ENCODE results near the gene SGCG.

The SGCG gene

GRCh38 chr13:23203516-23203915 lies 22.7 kb downstream of the SGCG start:
- Histone ChIP-seq H3K27me3 (ENCODE audit: insufficient read depth, low read length) (no peaks in the 10 kb centered on the region), H3K14ac (ENCODE audit: low read length) (no peak overlapping the region), H4K91ac (ENCODE audit: low read depth, low read length) (no peak overlapping the region), H3K23ac (ENCODE audit: low read length) (no peak overlapping the region), H3K4ac (ENCODE audit: low read depth, low read length) (no peak overlapping the region), H3K79me2 (ENCODE audit: control insufficient read depth, insufficient read depth, low read length, poor library complexity) (no peaks in the 10 kb centered on the region), H4K8ac (ENCODE audit: low read depth, low read length) (no peak overlapping the region), H3K4me3 (ENCODE audit: low read depth, low read length) (no peak overlapping the region), H2BK5ac (ENCODE audit: low read depth, low read length, poor library complexity) (no peak overlapping the region), H2AFZ (ENCODE audit: insufficient read depth, low read length, poor library complexity) (no peak overlapping the region), H3K18ac (ENCODE audit: low read length) (no peak overlapping the region), H3K9me3 (ENCODE audit: insufficient read depth, low read depth, low read length) (no peaks in the 10 kb centered on the region), H3K9ac (ENCODE audit: low read length) (no peak overlapping the region), H2BK12ac (ENCODE audit: low read length) (no peak overlapping the region), H4K12ac (ENCODE audit: low read depth, low read length) (no peak overlapping the region), H3K27ac (ENCODE audit: low read depth, low read length) (no peak overlapping the region), H2AK5ac (ENCODE audit: low read length) (no peak overlapping the region), H3K79me1 (ENCODE audit: low read length) (no peaks in the 10 kb centered on the region), H2BK120ac (ENCODE audit: insufficient read depth, low read length, poor library complexity) (no peak overlapping the region), H3K4me1 (ENCODE audit: control insufficient read depth in 1 of 2, insufficient read depth in 2 of 2, low read length in 2 of 2) (no peaks in the 10 kb centered on the region), H3K36me3 (ENCODE audit: control insufficient read depth in 1 of 2, insufficient read depth in 2 of 2, low read length in 2 of 2) (no peaks in the 10 kb centered on the region), H3K4me2 (ENCODE audit: low read length) (no peak overlapping the region)
- WGBS (ENCODE audit: extremely low coverage, insufficient coverage, insufficient read length): no CpG with 5 or more reads among the region's 5 CpGs
- no peak for DNase-seq

- H3K9me3 ChIP-seq (ENCODE audit: insufficient read depth, low read depth, low read length): no peaks in the 10 kb centered on the region
- H2AFZ ChIP-seq (ENCODE audit: insufficient read depth, low read length, poor library complexity): no peak overlapping the region
- H3K18ac ChIP-seq (ENCODE audit: low read length): no peak overlapping the region
- no peaks in the 10 kb centered on the region for H3K79me2 ChIP-seq (ENCODE audit: control insufficient read depth, insufficient read depth, low read length, poor library complexity)
- no peak overlapping the region for H2BK12ac ChIP-seq (ENCODE audit: low read length)
- no peak overlapping the region for H3K14ac ChIP-seq (ENCODE audit: low read length)
- H2BK5ac ChIP-seq (ENCODE audit: low read depth, low read length, poor library complexity): no peak overlapping the region
- H3K4me1 ChIP-seq (ENCODE audit: control insufficient read depth in 1 of 2, insufficient read depth in 2 of 2, low read length in 2 of 2): no peaks in the 10 kb centered on the region
- no peak overlapping the region for H3K4me3 ChIP-seq (ENCODE audit: low read depth, low read length)
- no peak overlapping the region for H3K27ac ChIP-seq (ENCODE audit: low read depth, low read length)
- no peak overlapping the region for H4K8ac ChIP-seq (ENCODE audit: low read depth, low read length)
- H3K79me1 ChIP-seq (ENCODE audit: low read length): no peaks in the 10 kb centered on the region
- no peak overlapping the region for H3K4ac ChIP-seq (ENCODE audit: low read depth, low read length)
- H4K91ac ChIP-seq (ENCODE audit: low read depth, low read length): no peak overlapping the region
- no peak for DNase-seq
- H2AK5ac ChIP-seq (ENCODE audit: low read length): no peak overlapping the region
- H3K4me2 ChIP-seq (ENCODE audit: low read length): no peak overlapping the region
- no peaks in the 10 kb centered on the region for H3K36me3 ChIP-seq (ENCODE audit: control insufficient read depth in 1 of 2, insufficient read depth in 2 of 2, low read length in 2 of 2)
- H3K27me3 ChIP-seq (ENCODE audit: insufficient read depth, low read length): no peaks in the 10 kb centered on the region
- no peak overlapping the region for H3K9ac ChIP-seq (ENCODE audit: low read length)
- no peak overlapping the region for H3K23ac ChIP-seq (ENCODE audit: low read length)
- H4K12ac ChIP-seq (ENCODE audit: low read depth, low read length): no peak overlapping the region
- no CpG with 5 or more reads among the region's 3 CpGs for WGBS (ENCODE audit: extremely low coverage, insufficient coverage, insufficient read length)
- no peak overlapping the region for H2BK120ac ChIP-seq (ENCODE audit: insufficient read depth, low read length, poor library complexity)
Measured at GRCh38 chr13:23205807-23206206, 25.0 kb downstream of the SGCG start.

GRCh38 chr13:23212671-23213070 lies 31.9 kb downstream of the SGCG start:
- H3K9me3 ChIP-seq (ENCODE audit: insufficient read depth, low read depth, low read length): peaks cover 6% of the 10 kb centered on the region
- H4K8ac ChIP-seq (ENCODE audit: low read depth, low read length): no peak overlapping the region
- no peaks in the 10 kb centered on the region for H3K27me3 ChIP-seq (ENCODE audit: insufficient read depth, low read length)
- peak in 1 of 2 donors; percentile 25 for DNase-seq
- no CpG with 5 or more reads among the region's 4 CpGs for WGBS (ENCODE audit: extremely low coverage, insufficient coverage, insufficient read length)
- H3K79me1 ChIP-seq (ENCODE audit: low read length): no peaks in the 10 kb centered on the region
- H3K18ac ChIP-seq (ENCODE audit: low read length): no peak overlapping the region
- no peak overlapping the region for H3K9ac ChIP-seq (ENCODE audit: low read length)
- no peak overlapping the region for H4K91ac ChIP-seq (ENCODE audit: low read depth, low read length)
- H2AK5ac ChIP-seq (ENCODE audit: low read length): no peak overlapping the region
- H3K27ac ChIP-seq (ENCODE audit: low read depth, low read length): no peak overlapping the region
- H3K79me2 ChIP-seq (ENCODE audit: control insufficient read depth, insufficient read depth, low read length, poor library complexity): no peaks in the 10 kb centered on the region
- H2BK12ac ChIP-seq (ENCODE audit: low read length): no peak overlapping the region
- no peak overlapping the region for H4K12ac ChIP-seq (ENCODE audit: low read depth, low read length)
- H3K14ac ChIP-seq (ENCODE audit: low read length): no peak overlapping the region
- peaks cover 2% of the 10 kb centered on the region in 2 experiments for H3K36me3 ChIP-seq (ENCODE audit: control insufficient read depth in 1 of 2, insufficient read depth in 2 of 2, low read length in 2 of 2)
- H2BK5ac ChIP-seq (ENCODE audit: low read depth, low read length, poor library complexity): no peak overlapping the region
- H3K4me2 ChIP-seq (ENCODE audit: low read length): peak overlapping the region; percentile 18
- H2AFZ ChIP-seq (ENCODE audit: insufficient read depth, low read length, poor library complexity): no peak overlapping the region
- H3K4me3 ChIP-seq (ENCODE audit: low read depth, low read length): no peak overlapping the region
- H2BK120ac ChIP-seq (ENCODE audit: insufficient read depth, low read length, poor library complexity): no peak overlapping the region
- no peak overlapping the region for H3K23ac ChIP-seq (ENCODE audit: low read length)
- no peaks in the 10 kb centered on the region for H3K4me1 ChIP-seq (ENCODE audit: control insufficient read depth in 1 of 2, insufficient read depth in 2 of 2, low read length in 2 of 2)
- no peak overlapping the region for H3K4ac ChIP-seq (ENCODE audit: low read depth, low read length)

GRCh38 chr13:23231241-23231640 lies 50.5 kb downstream of the SGCG start:
- no peaks in the 10 kb centered on the region for H3K9me3 ChIP-seq (ENCODE audit: insufficient read depth, low read depth, low read length)
- no peak overlapping the region for H3K27ac ChIP-seq (ENCODE audit: low read depth, low read length)
- H3K4me2 ChIP-seq (ENCODE audit: low read length): no peak overlapping the region
- H4K91ac ChIP-seq (ENCODE audit: low read depth, low read length): no peak overlapping the region
- no peak for DNase-seq
- no peak overlapping the region for H2BK5ac ChIP-seq (ENCODE audit: low read depth, low read length, poor library complexity)
- H3K14ac ChIP-seq (ENCODE audit: low read length): no peak overlapping the region
- H3K4ac ChIP-seq (ENCODE audit: low read depth, low read length): no peak overlapping the region
- H2BK12ac ChIP-seq (ENCODE audit: low read length): no peak overlapping the region
- no peak overlapping the region for H2AFZ ChIP-seq (ENCODE audit: insufficient read depth, low read length, poor library complexity)
- H3K79me2 ChIP-seq (ENCODE audit: control insufficient read depth, insufficient read depth, low read length, poor library complexity): no peaks in the 10 kb centered on the region
- no peak overlapping the region for H4K12ac ChIP-seq (ENCODE audit: low read depth, low read length)
- H3K4me1 ChIP-seq (ENCODE audit: control insufficient read depth in 1 of 2, insufficient read depth in 2 of 2, low read length in 2 of 2): no peaks in the 10 kb centered on the region
- H3K9ac ChIP-seq (ENCODE audit: low read length): no peak overlapping the region
- no peak overlapping the region for H3K23ac ChIP-seq (ENCODE audit: low read length)
- H4K8ac ChIP-seq (ENCODE audit: low read depth, low read length): no peak overlapping the region
- H3K36me3 ChIP-seq (ENCODE audit: control insufficient read depth in 1 of 2, insufficient read depth in 2 of 2, low read length in 2 of 2): no peaks in the 10 kb centered on the region
- no peaks in the 10 kb centered on the region for H3K27me3 ChIP-seq (ENCODE audit: insufficient read depth, low read length)
- no peak overlapping the region for H2AK5ac ChIP-seq (ENCODE audit: low read length)
- H3K4me3 ChIP-seq (ENCODE audit: low read depth, low read length): no peak overlapping the region
- no peaks in the 10 kb centered on the region for H3K79me1 ChIP-seq (ENCODE audit: low read length)
- H2BK120ac ChIP-seq (ENCODE audit: insufficient read depth, low read length, poor library complexity): no peak overlapping the region
- H3K18ac ChIP-seq (ENCODE audit: low read length): no peak overlapping the region

- no peak overlapping the region for H4K91ac ChIP-seq (ENCODE audit: low read depth, low read length)
- H3K9ac ChIP-seq (ENCODE audit: low read length): no peak overlapping the region
- H2AFZ ChIP-seq (ENCODE audit: insufficient read depth, low read length, poor library complexity): no peak overlapping the region
- no peak overlapping the region for H3K18ac ChIP-seq (ENCODE audit: low read length)
- no peaks in the 10 kb centered on the region for H3K9me3 ChIP-seq (ENCODE audit: insufficient read depth, low read depth, low read length)
- no peak overlapping the region for H2AK5ac ChIP-seq (ENCODE audit: low read length)
- H3K79me2 ChIP-seq (ENCODE audit: control insufficient read depth, insufficient read depth, low read length, poor library complexity): no peaks in the 10 kb centered on the region
- H3K14ac ChIP-seq (ENCODE audit: low read length): no peak overlapping the region
- no peaks in the 10 kb centered on the region for H3K27me3 ChIP-seq (ENCODE audit: insufficient read depth, low read length)
- no peak overlapping the region for H3K4me2 ChIP-seq (ENCODE audit: low read length)
- no peak overlapping the region for H2BK5ac ChIP-seq (ENCODE audit: low read depth, low read length, poor library complexity)
- no peak overlapping the region for H3K4me3 ChIP-seq (ENCODE audit: low read depth, low read length)
- H2BK12ac ChIP-seq (ENCODE audit: low read length): no peak overlapping the region
- H3K4ac ChIP-seq (ENCODE audit: low read depth, low read length): no peak overlapping the region
- no peak overlapping the region for H2BK120ac ChIP-seq (ENCODE audit: insufficient read depth, low read length, poor library complexity)
- no peak overlapping the region for H4K8ac ChIP-seq (ENCODE audit: low read depth, low read length)
- H3K79me1 ChIP-seq (ENCODE audit: low read length): no peaks in the 10 kb centered on the region
- H3K36me3 ChIP-seq (ENCODE audit: control insufficient read depth in 1 of 2, insufficient read depth in 2 of 2, low read length in 2 of 2): no peaks in the 10 kb centered on the region
- H3K23ac ChIP-seq (ENCODE audit: low read length): no peak overlapping the region
- no peak overlapping the region for H3K27ac ChIP-seq (ENCODE audit: low read depth, low read length)
- H4K12ac ChIP-seq (ENCODE audit: low read depth, low read length): no peak overlapping the region
- no peaks in the 10 kb centered on the region for H3K4me1 ChIP-seq (ENCODE audit: control insufficient read depth in 1 of 2, insufficient read depth in 2 of 2, low read length in 2 of 2)
- no peak for DNase-seq
Measured at GRCh38 chr13:23235994-23236393, 55.2 kb downstream of the SGCG start.

All from trophoblast cell (in vitro differentiated cells and primary cell).